NOMO-1 (cell line): ENCODE measurements around the gene GLRX5.
A peak's percentile ranks its signal among the peaks of the same experiment; 100 is the strongest.

ENCODE experiments used
- DNase-seq, 2 experiments: peaks; one replicate each; lab custom pipeline; 2025; ENCODE audit not compliant: unreplicated experiment in 2 of 2; lab: John Stamatoyannopoulos, UW

The GLRX5 gene

DNA sequence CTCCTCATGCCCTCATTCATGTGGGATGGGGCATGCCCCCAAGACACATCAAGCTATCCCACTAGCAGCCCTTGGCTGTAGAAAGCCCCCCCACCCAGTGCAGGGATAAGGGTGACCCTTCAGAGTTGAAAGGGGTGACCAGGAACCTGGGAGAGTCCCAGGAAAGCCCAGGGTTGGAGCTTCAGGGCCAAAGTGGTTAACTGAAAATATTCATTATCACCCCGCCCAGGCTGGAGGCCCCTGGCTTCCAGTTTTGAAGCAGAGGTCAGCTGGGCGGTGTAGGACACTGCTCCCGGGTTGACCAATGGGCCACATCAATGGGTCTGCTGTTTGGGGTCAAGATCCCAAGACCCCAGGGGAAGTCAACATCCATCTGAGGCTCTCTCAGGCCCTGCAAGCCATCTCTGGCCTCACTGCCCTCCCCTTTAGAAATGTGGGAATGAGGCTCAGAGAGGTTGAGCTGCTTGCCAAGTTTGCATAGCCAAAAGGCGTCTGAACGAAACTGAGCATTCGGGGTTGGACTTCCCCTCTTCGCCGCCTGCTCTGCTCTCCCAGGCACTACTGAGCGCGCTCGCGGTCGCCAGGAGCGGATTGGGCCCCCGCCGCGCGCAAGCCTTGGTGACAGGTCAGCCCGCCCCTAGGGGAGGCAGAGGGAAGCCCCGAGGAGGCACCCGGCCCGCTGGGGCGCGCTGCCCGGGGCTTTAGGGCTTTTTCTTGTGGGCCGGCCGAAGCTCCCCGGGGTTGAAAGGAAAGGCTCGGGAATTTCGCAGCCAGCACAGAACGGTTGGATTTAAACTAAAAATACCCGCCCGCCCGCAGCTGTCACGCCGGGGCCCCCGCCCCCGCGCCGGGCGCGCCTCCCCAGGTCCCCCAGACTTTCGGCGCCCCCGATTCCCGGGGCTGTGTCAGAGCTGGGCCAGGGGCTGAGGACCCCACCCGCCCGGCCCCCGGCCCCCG lies 19.0 kb upstream of the GLRX5 start:
- peak; percentile 94 to 95 for DNase-seq

DNA sequence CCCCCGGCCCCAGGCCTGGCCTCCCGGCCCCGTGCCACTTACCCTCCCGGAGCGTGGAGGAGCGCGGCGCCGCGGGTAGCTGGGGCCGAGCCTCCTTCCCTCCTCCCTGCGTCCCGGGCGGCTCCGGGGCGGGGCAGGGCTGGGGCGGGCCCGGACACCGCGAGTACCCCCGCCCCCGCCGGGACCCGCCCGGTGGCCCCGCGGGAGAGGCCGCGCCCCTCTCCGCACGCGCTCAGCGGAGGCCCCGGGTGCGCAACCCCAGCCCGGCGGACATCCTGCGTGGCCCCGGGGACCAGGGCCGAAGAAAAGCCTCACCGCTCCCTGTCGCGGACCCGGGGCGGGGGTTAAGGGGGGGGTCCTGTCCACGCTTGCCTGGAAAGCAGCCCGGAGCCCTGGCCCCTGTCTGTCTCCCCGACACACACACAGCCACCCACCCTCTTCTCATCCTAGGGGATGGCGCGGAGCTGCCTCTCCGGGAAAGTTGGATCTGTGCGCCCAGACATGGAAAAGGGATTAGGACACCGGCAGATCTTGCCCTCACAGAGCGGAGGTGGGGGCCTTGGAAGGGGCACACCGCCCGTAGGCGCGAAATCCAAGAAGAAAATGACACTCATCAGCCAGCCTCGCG lies 18.2 kb upstream of the GLRX5 start, which contains the start of gene SYNE3:
Gene SYNE3, minus strand, starts transcription at position 97 of the 628 bp plus-strand sequence. CDS start 40,829 bp downstream, outside the sequence.
- peak in 1 of 2 experiments; percentile 26 for DNase-seq

DNA sequence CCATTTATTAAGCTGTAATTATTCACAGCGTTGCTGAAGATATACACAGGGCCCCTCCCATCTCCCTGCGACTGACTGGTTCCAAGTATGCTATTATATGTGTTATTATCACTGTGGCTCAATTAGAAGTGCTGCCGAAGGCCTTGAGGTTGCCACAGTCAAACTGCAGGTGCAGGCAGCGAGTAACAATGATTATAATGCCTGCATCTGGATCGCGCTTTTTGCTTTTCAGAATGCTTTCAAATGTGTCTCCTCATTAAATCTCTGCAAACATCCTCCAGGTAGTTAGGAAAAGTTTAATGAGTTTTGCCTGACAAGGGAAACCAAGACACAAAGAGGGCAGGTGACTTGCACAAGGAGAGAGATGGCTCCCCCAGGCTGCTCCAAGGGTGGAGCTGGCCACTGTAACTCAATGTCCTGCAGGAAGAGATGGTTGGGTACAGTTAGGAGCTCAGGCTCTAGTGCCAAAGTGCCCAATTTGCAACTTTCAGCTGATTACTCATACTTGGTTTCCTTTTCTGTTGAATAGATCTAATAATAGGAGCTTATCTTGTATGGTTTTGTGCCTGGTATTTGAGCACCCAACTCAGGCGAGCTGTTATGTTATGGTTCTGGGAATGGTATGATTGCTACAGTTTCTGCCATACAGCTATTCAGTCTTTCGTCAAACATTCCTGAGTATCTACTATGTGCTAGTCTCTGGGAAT lies 16.7 kb upstream of the GLRX5 start:
- peak in 1 of 2 experiments; percentile 13 for DNase-seq

DNA sequence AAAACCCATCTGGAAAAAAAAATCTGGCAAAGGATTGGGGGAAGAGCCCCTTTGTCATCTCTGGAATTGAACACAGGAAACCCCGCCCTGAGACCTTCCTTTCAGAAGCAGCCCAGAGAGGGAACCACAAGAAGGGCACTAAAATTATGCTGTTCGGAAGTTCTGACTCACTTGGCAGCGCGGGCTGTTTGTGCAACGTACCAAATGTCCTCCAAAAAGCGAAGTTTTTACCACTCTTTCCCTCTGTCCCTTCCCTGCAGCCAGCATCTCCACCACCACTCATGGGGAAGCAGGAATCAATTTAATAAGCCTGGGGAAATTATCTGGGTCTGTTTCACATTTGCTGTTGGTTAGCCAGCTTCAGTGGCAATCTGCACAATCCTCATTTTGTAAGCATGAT lies 15.2 kb upstream of the GLRX5 start:
- peak; percentile 52 to 93 for DNase-seq

DNA sequence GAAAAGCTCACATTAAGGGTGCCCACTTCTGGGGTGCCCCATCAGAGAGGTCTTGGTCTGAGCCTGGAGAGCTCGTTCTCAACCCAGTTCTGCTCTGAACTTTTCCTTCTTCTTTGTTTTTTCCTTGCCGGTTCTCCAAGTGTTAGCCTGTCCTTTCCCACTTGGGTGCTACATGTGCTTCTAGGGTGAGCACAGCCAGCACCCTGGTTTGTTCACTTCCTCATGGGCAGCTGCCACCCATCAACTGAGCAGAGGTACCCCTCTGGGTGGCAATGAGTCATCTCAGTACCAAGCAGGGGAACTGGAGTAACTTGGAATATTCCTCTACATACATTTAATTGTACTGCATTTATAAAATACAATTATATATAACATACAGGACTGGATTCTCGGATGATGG lies 14.5 kb upstream of the GLRX5 start:
- no peak for DNase-seq

DNA sequence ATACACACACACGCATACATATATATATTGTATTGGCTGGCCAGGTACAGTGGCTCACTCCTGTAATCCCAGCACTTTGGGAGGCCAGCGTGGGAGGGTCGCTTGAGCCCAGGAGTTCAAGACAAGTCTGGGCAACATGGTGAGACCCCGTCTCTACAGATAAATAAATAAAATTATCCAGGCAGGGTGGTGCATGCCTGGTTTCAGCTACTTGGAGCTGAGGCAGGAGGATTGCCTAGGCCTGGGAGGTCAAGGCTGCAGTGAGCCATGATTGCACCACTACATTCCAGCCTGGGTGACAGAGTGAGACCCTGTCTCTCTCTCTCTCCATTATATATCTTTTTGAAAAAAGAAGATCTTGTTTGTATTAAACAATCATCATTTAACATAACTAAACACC lies 13.8 kb upstream of the GLRX5 start:
- DNase-seq, result no peak

DNA sequence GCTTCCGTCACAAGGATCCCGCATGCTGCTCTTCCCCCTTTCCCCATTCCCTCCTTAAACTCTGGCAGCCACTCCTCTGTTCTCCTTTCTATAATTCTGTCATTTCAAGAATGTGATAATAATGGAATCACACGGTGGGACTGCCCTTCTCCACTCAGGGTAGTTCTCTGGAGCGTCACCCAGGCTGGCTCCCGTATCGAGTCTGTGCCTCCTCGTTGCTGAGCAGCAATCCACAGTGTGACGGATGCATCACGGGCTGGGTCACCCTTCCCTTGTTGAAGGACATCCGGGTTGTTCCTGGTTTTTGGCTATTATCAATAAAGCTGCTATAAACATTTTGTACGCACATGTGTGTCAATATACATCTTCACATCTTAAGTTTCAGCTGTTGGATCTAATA lies 12.7 kb upstream of the GLRX5 start:
- DNase-seq, result no peak

DNA sequence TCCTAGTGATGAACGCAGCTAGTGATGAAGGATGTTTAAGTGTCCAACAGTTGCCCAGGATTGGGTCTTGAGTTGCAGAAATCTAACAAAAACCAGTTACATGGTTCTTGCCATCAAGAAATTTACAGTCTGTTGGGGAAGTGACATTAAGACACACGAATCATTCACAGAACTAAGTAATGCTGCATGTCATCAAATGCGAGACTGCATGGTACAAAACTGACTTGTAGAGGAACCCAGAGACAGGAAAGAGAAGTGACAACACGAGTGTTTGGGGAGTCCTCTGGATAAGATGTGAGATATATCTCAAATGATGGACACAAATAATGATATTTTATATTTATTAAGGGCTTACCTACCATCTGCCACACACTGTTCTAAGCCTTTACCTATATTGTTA lies 12.3 kb upstream of the GLRX5 start:
- peak in 1 of 2 experiments; percentile 55 for DNase-seq

DNA sequence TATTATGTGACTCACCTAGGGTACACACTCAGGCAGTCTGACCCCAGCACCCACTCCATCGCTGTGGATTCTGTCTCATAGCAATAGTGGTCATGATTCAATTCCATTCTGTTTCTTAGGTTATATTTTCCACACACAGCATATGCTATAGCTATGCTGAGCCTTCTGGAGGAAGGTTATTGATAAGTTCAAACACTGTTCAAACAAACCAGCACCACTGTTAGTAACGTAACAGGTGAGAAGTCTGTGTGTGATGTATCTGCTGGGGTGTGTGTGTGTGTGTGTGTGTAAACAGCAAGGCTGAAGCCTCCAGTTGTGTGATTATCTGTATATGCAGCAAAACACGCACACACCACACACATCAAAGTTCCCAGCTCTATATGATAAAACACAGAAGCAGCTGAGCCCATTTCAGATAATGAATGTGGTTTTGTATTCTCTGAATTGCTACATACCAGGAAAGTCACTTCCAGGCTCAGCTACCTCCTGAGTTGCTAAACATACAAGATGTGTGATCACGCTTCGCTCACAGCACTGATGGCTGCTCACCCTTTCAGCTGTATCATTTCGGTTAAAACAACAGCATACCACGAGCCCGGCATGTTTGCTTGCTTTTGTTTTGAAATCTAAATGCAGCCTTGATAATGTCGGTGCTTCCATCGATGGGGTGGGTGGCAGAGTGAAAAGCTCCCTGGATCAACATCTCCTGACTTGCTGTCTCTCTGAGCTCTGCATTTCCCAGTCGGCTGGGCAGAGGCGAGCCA lies 11.6 kb upstream of the GLRX5 start:
- DNase-seq, result peak; percentile 26 to 75

DNA sequence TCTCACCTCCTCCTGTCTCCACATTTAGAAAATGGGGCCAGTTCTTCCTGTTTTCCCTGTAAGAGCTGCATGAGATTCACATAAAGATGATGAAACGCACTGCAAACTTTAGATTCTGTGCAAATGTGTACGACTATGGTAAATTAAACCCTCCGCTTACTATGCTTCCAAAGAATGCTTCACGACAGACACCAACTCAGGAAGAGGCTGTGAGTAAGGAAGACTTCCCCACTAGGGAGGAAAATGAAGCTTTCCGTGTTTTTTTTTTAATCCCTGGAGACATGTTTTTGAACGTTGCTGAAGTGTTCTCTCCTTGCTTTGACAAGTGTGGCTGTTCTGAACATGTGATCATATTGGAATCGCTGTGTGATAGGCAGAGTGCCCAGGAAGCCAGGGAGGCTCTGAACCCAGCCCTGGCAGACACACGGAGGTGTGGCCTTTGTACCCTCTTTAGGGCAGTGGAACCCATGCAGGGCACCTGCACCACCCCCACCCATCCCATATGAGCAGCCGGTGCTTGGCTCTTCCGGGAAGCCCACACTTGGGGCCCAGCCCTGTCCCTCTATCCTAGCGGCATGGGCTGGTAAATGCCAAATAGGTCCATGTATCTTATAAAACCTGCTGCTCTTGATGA lies 10.9 kb upstream of the GLRX5 start:
- DNase-seq, result peak in 1 of 2 experiments; percentile 23

DNA sequence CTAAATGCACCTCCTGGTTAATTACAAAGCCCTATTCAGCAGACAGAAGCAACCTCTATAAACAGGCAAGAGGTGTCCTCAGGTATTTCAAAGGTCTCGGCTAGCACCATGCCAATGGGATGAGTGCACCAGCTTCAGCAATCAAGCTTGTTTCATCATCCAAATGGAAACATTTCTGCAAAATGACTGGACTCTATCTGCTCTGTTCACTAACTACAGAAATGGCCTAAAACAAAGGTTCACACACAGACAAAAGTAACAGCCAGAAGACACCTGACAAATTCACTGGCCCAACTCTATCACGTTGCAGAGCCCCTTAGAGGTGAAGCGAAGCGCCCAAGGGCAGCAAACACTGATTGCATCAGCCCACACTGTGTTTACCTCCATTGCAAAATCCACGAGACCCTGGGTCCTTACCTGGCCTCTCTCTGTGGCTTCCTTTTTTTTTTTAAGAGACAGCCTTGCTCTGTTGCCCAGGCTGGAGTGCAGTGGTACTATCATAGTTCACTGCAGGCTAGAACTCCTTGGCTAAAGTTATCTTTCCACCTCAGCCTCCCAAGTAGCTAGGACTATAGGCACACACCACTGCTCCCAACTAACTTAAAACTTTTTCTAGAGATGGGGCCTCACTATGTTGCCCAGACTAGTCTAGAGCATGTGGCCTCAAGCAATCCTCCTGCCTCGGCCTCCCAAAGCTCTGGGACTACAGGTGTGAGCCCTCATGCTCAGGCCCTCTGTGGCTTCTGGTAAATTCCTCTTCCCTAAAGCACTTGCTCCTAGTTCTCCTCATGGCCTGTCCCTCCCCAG lies 9.9 kb upstream of the GLRX5 start:
- peak; percentile 25 to 28 for DNase-seq

DNA sequence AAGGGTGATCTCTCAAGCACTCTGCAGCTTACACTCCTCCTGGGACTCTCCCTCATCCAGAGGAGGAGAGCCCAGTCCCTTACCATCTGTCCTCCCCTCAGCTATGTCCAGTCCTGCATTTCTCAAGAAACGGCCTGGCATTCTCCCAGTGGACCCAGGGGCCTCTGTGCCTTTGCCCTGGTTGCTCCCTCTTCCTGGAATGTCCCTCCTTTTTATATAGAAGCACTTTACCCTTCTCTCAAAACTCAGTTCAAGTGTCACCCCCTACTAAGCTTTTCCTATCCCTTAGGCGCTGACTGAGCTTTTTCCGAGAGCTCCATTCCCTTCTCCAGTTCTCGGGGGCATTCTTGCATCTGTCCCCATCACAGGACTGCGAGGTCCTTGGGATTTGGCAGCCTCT lies 8.9 kb upstream of the GLRX5 start:
- DNase-seq, result no peak

DNA sequence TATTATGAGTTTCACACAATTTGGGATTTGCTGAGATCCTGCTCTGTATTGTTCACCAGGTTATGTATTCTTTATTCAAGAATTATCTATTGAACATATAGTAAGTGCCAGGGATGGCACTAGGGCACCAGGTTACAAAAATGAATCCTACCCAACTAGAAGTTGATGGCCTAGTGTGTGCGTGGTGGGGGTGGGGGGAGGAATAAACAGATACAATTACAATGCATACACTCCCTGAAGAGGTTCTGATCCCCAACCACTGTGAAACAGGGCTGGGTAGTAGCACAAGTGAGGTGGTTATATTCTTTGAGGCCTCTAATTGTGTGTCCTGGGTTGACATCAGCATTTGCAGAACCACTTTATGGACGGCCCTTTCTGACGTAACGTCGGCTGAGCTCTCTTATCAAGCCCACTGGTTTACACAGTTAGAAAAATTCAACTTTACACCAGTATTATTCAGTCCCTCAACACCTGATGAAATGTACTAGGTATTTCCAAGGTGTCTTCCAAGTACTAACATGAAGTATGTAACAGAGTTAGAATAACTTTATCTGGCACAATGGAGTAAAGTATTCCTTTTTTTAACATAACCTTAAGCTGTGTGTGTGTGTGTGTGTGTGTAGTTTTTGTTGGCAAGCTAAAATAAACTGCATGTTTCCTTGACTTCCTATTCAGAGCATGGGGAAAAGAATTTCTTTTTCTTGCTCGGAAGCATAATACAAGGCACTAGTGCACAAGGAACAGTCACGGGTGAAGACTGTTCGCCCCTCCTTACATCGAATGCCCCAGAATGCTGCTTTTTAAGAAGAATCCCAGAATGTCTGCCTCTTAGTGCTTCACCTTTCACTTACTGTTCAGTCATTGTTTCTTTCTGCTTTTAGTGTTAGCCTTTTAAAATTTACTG lies 8.1 kb upstream of the GLRX5 start:
- DNase-seq, result peak; percentile 15 to 46

DNA sequence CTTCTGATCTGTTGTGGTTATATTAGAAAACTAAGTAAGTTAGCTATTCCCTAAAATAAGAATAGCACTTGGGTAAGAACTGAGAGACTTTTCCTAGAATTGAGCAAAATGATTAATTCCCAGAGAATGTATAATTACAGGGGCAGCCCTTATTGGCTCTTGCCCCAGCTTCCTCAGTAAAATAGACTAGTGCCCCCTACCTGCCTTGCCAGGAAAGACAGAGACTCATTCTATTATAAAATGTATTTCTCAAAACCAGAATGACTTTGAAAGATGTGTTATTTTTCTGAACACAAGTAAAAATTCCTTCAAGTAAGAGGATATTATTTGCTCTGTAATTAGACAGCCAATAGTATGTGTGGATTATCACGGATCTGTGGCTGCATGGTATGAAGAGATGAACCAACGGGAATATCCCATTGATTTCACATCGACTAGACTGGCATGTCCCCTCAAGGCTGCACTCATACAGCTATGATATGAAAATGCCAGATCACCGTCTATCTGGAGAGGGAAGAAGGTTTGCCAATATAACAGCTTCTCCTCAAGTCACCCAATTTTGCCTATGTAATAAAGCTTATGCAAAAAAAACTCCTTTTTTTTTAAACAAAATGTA lies 7.4 kb upstream of the GLRX5 start:
- peak; percentile 21 to 60 for DNase-seq

DNA sequence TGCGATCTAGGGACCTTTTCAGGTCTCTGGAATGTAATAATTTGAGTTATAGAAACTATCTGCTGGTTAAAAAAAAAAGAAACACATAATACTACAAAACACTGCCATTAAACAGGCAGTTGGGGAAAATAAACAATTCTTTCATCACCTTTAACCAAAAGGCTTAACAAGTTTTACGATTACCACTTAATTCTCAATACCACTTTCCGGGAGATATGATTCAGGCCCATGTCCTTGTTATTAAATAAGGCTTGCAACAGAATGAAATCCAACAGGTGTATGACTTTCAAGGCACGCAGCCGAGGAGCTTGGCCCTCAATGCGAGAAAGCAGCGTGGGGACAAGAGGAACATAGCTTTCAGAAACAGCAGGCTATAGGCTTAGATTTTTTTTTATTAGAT lies 5.6 kb upstream of the GLRX5 start:
- no peak for DNase-seq

DNA sequence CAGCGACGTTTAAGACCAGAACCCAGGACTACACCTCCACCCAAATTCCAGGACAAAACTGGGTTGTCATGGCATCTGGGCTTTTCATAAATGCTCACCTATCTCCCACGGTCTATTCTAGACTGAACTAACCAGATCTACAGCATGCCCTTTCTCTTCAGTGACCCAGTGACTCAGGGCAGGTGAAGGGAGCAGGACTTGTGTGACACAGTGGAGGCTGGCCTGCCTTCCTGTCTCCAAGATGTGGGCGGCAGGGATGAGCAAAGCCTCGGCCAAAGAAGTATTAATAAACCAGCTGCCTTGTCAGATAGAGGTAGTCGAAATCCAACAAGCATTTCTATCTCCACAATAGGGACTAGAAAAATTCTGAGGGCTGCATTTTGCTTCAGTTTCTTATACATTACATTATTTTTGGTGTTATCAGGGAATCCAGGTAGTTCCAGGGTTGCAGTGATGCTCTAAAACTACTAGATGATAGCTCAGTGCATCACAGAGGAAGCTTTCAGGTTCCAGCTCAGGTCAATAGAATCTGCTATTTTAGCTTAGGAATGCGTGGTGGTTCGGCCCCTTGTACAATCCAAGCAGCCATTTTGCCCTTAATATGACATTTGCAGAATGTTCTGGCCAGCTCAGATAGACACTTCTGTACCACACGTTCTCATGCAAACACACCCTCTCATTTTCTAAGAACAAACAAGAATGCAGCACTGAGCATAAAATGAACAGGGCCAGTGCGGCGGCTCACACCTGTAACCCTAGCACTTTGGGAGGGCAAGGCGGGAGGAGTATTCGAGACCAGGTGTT lies 4.2 kb upstream of the GLRX5 start:
- DNase-seq, result no peak

DNA sequence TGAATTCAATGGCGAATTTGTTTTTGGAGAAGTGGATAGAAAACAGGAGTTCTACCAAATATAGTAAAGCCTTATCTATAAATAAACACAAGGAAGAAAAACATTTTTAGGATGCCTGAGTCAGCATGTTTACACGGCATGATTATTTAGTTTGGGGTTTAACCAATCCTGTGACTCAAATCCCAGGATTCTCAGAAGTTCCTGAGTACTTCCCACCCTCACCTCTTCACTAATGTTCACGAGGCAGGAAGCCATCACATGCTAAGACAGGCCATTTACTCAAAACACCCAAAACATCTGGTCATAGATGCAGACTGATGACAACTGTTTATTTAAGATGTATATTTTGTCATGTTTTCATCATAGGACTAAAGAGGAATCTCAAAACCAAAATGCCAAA lies 3.4 kb upstream of the GLRX5 start:
- no peak for DNase-seq
